Right renal cortex interstitium (tissue), 3 donors: ENCODE results near the gene MTMR1. TPM values are rescaled to one million over a fixed set of nuclear protein-coding genes. Genes with fewer than 3 reads are reported as not detected.

Experiments used
- DNase-seq, 3 donors: peaks; one replicate each; pipeline ENCODE4 v3.0.0-alpha.2; 2013; ENCODE audit warnings: low read depth in 3 of 3, low spot score in 2 of 3
- polyA plus RNA-seq, 3 donors: library from polyadenylated mRNA; unstranded; fragments of 120-200 nt; gene quantifications; one replicate each; pipeline ENCODE4 v1.2.1, GENCODE V29; 2013; ENCODE audit not compliant: insufficient read length in 3 of 3

The MTMR1 gene
- polyA plus RNA-seq, 3 donors = 24.7 to 27.0 (median 26.4) TPM

DNA sequence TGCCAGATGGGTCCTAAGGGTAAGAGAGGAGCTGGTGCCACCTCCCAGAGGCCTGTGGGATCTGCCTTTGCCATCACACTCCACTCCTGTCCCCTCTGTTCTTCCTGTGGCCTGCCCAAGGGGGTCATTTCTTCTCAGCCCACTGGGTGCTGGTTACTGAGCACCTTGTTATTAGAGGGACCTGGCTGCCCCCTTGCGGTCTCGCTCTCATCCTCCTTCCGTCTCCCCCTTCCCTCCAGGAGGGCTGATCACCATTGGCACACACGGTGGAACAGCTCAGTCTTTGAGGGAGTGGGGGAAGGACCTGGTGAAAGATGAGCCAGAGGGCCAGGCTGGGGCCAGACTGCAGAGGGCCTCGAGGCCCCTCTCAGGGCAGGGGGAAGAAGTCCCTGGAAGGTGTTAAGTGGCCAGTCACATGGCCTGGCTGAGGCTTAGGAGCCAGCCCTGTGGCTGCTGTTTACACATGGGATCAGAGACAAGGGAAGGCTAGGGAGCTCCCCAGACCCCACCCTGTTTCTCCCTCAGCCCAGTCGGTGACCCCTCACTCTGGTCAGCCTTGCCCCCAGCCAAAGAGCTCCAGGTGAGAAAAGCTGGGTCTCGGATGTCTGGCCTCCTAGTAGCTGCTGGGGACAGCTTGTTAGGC is 68.1 kb downstream of the MTMR1 start:
- DNase-seq = no peak

DNA sequence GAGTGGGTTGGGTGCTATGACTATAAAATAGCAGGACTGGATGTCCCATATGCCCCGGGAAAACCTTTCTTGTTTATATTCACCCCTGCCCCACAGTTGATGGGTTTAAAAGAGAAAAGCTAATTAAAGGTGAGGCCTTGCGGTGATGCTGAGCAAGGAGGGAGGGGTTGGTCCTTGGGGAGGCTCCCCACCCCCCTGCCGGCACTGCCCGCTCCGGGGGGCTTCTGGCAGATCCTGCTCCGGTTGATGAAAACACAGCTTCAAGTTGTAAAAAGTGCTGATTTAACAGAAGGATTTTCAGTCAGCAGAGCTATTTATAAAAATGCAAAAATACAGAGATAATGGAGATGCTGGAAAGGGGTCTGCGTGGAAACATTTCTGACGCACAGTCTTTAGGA is 68.6 kb downstream of the MTMR1 start:
- DNase-seq = no peak

DNA sequence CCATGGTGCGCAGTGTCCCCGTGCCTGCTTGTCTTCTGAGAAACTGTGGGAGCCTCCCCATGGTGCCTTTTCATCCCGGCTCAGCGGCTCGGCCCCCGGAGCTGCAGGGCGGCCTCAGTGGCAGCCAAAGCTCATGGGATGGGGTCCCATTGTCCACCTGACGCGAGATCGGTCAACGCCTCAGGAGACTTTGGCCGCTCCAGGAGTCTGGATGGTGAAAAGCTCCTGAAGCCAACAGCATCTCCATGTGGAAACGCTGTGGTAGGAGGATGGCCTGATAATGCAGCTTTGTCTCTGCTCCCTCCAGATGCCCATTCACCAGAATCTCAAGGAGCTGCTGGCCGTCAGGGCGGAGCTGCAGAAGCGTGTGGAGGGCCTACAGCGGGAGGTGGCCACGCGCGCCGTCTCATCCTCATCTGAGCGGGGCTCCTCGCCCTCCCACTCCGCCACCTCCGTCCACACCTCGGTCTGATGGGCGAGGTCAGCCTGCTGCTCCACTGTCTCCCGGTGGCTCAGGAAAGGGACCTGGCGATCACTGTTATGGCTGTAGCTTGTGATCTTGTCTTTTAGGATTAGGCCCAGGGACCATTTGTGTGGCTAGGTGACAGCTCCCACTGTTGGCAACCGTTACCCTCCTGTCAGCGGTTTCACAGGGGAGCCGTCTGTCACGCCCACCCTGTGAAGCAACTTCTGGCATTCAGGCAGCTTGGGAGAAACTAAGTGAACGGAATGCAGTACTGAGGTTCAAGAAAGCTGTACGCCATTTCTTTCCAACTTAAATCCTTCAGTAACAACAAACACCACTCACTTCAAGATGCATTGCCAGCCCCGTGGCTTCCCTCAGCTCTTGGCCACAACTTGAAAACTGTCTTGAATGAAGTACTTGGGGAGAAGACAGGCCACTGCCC is 69.3 kb downstream of the MTMR1 start:
- DNase-seq = no peak

DNA sequence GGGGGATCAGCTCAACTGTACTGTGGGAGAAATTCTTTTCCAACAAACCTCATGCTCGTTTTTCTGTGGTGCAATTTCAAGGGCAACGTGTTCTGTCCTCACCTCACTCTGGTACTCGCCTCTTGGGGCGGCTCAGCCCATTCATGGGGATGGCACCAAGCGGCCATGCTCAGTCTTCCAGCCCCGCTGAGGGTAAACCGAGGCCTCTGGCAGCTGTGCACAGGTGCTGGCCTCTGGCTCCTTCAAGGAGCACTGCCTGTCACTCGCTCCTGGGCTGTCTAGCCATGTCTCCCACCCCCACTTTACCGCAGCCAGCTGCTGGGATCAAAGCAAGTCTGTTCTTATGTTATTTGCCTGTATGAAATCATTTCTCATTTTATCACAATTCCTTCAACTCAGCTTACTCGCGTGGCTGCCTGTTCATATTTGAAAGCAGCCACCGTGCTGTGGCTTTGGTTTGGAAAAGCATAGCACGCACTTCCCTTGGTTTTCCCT is 70.2 kb downstream of the MTMR1 start:
- DNase-seq = no peak

DNA sequence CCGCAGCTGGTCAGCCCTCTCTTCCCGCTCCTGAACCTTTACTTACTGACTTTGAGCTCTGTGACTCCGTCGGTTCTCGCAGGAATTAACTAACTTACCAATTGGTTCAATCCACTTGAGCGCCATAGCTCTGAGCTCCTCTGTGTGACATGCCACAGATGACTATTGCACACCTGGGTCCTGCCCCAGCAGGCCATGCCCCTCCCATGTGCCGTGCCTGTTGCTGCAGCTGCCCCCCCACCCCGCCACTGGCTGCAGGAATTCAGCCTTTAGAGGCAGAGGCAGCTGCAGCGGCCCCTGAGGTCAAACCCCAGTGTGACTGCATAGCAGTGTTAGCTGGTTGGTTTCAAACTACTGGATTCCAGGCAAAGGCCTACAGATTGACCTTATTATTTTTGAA is 70.6 kb downstream of the MTMR1 start:
- DNase-seq = no peak

DNA sequence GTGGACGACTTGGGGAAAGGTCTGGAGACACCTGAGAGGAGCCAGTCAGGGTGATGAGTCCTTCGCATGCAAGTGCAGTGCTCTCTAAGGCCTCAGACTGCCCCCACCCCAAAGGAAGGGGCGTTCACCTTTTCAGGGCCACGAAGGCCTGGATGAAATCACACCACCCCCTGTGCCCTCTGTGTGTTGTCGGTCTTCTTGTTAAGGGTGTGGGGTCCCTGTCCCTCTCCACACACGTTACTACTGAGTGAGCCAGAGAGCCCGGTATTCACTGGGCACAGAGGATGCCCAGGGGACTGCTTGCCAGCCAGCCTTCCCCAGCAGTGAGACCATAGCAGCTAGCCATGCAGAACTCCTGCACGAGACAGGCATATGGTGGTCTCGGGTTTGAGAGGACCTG is 72.0 kb downstream of the MTMR1 start:
- DNase-seq = no peak

DNA sequence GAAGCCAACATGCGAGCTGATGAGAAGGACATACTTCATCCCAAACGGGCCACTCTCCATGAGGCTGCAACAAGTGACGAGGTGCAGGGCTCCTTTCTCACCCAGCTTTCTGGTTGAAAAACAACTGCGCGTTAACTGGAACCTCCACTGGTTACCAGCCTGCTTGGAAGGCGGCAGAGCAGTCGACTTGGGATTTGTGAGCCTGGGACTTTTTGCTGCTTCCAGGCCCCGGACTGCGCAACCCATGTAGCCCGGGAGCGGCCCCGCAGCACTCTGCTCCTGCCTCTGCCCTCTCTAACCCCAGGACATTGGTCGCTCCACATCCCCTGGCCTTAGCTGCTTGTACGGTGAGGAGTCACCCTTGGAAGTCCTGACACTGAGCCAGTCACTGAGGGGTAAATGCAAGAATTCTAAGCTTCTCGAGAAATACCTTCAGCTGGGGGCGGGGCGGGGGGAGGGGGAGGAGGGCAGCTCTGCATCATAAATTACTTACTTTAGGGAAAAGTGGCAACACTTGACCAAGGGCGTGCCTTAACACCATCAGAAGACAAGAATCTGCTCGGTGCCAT is 72.7 kb downstream of the MTMR1 start:
- no peak for DNase-seq

DNA sequence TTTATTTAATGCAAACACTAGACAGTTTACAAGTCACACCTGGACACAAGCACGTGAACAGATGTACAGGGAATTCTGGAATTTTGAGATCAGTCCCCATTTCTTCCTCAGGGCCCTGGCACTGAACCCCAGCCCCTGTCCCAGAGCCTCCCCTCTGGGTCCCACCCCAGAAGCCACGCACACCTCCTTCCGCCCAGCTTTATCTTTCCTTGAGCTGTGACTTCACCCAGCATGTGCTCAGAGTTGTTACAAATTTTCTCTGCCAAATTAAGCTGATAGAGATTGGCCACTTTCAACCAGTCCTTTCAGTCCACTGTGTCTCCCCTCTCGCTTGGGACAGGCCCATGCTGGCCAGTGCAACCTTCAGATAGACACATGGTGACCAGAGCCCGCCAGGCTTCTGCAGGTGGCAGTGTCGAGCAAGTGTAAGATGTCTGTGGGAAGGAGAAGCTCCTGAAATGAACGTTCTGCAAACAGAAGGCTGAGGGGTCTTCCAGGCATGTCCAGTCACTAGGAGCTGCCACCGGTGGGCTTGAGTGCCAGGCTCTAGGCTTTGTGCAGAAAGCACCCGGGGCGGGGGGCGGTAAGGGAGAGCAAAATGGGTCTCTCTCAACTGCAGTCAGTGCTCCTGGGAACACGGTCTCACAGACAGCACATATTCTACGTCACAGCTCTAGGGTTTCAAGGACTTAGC is 73.3 kb downstream of the MTMR1 start:
- no peak for DNase-seq

DNA sequence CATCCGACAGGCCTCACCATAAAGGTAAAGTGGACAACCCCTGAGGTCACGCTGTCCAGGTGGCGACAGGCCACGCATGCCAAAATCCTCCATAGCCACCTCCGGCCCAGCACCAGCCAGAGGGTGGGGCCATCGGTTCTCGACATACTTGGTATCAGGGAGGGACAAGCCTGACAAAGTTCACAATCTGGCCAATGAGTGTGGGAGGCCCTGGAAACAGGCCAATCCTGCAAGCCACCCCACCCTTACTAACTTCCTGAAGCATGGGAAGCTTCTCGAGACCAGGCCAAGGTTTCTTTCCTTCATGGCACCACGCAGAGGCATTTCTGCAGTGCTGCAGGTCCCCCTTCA is 73.8 kb downstream of the MTMR1 start:
- no peak for DNase-seq

DNA sequence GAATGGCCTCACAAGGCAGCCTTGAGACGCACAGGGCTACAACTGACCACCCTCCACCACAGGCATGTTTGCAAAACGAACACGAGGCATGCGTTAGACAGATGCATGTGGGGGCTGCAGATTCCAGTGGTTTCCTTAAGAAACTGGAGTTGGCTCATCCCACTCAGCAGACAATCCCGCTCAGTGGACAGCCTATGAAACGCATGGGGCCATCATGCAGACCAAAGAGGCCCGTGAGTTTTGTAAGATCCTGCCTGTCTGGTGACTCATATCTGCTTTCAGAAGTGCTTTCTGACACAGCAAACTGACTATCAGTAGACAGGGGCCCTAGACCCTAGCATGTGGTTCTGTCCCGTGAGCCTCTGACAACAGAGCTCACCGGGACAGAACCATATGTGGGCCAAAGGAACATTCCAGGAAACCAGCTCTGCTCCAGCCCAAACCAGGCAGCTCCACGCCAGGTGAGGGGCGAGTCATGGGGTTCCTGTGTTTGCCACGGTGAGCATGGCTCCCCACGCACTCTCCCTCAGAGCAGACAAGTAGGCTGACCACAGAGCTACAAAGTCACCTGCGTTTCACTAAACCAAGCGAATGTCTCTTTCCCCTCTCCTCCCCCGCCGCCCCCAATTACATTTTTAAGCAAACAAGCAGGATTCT is 74.4 kb downstream of the MTMR1 start:
- DNase-seq = no peak

DNA sequence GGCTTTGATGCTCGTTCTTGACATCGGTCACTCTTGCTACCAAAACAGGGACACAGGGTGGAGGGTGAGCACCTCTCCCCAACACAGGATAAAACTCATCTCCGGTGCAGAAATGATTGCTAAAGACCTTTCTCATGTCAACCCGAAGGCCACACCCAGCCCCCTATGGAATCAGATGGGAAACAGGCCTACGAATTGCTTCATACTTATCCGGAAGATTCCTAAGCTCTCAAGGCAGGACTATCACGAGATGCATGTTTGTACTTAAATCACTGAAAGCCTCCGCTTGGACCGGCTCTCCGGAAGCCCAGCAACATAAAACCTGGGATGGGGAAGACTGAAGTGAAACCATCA is 74.9 kb downstream of the MTMR1 start:
- no peak for DNase-seq

DNA sequence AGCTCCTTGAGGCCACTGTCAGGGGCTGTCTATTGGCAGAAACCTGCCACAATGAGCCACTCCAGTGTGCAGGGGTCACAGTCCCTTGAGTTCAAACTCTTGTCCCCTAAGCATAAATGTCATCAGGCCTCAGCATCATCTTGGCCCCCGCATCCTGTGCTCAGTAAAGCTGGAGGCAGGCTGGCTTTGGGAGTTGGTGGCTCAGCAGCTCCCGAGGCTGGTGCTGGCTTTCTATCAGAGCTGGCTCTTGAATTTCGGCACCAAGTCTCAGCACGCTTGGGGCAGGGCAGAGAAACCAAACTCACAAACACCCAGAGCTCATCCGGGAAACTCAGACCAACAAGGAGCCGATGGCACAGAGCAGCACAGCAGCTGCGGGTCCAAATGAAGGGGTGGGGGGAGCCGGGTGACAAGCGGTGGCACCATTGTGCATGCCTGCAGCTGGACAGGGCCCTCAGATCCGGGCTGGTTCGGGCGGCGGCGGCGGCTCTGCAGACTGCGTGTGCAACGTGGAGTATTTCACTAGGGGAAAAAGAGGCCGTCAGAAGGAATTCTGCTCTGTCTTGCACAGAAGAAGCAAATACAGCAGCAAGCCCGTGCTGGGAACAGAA is 75.5 kb downstream of the MTMR1 start:
- no peak for DNase-seq

DNA sequence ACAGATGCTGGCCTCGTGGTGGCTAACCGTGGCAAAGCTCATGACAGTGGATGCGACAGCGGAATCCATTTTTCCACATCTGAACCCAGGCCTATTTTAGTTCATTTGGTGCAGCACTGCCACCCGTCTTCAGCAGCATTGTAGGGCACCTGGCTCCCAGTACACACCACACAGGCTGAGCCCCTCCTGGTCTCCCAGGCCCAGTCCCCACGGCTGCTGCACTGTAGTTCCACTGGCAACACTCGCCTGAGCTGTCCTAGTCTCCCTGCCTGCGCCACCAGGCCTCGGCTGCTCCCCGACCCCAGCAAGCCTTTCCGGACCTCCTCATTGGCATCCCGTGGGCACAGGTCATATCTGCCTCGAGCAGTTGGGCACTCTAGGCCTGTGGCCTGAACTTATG is 76.2 kb downstream of the MTMR1 start:
- no peak for DNase-seq

DNA sequence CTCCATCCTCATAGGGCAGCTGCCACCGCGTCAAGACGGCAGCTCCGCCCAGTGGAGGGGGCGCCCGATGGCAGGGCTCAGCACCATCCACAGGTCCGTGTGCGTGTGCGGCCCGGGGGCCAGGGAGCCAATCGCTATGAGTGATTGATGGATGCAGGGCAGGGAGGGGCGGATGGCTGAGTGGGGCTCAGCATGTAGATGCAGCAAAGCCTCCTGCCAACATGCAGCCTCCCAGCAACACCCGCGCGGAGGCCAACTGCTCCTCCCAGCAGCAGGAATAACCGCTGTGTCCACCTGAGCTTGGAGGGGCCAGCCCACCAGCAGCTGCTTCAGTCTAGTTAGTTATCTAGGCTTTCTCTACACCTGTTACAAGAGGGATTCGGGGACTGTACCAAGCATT is 77.4 kb downstream of the MTMR1 start:
- DNase-seq = no peak

DNA sequence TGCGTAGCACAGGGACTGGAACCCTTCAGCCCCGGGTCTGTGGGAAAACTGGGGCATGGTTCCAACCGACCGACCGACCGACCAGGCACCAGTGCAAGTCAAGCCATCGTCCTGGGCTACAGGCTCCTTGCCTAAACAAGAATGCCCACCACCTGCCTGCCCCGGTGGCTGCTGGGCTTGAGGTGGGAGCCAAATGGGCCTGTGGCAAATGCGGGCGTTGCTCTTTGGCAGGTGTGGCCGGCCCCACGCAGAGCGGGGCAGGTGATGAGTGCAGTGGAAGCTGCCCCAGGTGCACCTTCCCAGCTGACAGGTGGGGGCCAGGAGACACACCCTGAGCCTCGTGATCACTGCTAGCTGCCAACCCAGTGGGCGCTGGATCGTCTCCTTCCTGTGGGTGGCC is 77.9 kb downstream of the MTMR1 start:
- no peak for DNase-seq

DNA sequence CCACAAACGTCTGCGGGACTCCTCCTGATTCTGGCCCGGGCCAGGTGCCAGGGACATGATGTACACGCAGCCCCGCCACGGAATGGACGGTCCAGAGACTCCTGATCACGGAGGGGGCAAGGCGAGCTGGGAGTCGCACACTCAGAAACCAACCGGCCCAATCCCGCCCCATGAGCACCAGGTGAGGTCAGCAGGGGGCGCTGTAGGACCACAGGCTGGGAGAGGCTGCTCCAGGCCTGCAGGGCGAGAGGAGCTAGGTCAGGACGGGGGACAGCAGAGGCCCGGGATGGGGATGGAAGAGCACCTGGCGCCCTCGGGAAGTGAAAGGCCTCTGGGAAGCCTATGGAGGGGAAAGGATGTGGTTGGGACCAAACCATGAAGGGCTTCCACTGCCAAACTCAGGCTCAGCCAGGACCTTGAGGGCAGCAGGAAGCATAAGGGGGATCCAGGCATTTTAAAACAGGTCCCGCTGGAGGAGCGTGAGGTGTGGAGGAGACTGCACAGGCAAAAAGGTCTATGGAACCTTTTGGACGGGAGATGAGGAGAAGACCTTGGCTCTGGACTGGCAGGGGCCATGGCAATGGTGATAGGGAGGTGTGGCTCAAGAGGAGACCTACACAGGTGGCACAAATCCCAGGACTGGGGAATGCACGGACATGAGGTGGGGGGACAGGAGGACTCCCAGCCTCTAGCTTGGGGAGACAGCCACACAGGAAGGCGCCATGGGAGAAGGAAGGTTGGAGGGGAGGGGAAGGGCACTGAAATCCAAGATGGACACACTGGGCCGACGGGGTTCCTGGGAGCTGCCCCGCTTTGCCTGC is 79.2 kb downstream of the MTMR1 start:
- peak; percentile 1 to 18 (median 17) for DNase-seq

DNA sequence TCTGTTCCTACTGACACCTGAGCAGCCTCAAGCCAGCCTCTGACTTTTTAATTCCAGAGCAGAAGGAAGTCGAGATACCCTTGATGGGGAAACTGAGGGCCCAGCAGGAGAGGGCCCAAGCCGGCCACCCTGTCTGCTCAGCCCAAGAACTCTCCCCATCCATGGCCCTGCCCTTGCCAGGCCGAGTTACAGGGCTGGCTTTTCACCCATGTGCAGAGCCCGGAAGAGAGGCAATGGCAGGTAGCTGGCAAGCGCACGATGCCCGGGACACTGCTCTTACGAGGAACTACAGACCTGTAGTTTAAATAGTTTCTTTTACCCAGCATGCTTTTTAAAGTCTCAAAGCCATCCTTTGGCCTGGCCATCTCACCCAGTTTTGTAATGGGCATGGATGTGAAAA is 79.9 kb downstream of the MTMR1 start:
- no peak for DNase-seq

DNA sequence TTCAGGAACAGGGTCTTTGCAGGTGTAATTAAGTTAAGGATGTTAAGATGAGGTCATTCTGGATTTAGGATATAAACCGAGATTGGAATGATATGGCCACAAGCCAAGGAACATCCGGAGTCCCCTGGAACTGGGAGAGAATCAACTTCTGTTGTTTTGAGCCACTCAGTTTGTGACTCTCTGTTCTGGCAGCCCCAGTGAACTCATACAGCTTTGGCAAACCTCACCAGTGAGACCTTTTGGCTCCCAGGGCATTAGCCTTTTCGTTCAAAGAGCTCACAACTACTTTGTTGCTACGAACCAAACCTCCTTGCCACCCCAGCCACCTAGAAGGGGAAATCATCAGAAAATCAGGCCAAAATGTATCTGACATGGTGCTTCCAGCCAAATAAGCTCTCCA is 80.4 kb downstream of the MTMR1 start:
- DNase-seq = no peak

DNA sequence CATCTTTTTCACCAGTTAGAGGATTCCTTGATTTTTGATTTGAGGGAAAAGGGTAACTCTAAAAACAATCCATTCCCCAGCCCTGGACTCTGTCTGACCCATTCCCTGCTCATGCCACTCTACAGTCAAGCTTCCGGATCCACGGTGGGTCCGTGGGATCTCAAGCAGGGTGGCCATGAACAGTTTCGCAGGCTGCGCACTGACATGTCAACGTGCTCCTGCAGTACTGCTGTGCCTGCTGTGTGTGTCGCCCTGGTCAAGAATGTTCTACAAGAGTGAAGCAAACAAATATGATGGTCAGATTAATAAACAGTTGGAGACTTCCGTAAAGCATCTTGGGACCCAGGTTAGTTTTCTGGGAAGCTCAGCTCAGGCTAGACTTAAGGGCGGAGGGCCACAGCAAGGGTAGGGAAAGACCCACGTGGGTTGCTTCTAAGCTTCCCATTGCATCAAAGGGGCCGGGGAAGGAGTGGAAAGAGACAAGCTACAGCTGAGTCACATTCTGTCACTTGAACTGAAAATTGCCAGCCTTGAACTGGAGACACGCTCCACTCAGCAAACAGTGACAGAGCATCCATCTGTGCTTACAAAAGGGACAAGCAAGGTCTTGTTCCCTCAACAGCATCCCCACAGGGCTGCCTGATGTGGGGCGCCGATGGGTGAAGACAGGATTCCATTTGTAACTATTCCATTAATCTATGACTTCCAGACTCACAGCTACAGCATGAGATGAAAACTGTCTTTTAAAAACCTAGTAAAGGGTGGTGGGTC is 81.8 kb downstream of the MTMR1 start:
- DNase-seq = no peak
